WTC11 (cell line): ENCODE measurements around the gene RFTN1.

ENCODE experiments used
- ZNF263 ChIP-seq: sonication (generic); formaldehyde crosslinking; IDR thresholded peaks from 2 replicates; pipeline ENCODE4 v1.8.1; 2022; ENCODE audit warnings: low read depth, mild to moderate bottlenecking, moderate library complexity, missing genetic modification reagents
- TF ChIP-seq, protein P1 (sequence below): fragments of 200-600 bp; IDR thresholded peaks from 2 replicates; pipeline ENCODE4 v1.8.0; 2022; ENCODE audit warnings: antibody characterized with exemption
- TF ChIP-seq, protein P2 (sequence below): sonication (generic); formaldehyde crosslinking; IDR thresholded peaks from 2 replicates; pipeline ENCODE4 v1.8.1; 2023; ENCODE audit warnings: mild to moderate bottlenecking, missing genetic modification reagents, moderate library complexity
- TF ChIP-seq, protein P3 (sequence below): sonication (generic); formaldehyde crosslinking; conservative IDR thresholded peaks from 2 replicates; pipeline ENCODE4 v1.8.1; 2022; ENCODE audit warnings: mild to moderate bottlenecking, missing genetic modification reagents
- TF ChIP-seq, protein P4 (sequence below): sonication (generic); formaldehyde crosslinking; IDR thresholded peaks from 2 replicates; pipeline ENCODE4 v1.8.1; 2022; ENCODE audit warnings: missing genetic modification reagents, borderline replicate concordance

DNA sequence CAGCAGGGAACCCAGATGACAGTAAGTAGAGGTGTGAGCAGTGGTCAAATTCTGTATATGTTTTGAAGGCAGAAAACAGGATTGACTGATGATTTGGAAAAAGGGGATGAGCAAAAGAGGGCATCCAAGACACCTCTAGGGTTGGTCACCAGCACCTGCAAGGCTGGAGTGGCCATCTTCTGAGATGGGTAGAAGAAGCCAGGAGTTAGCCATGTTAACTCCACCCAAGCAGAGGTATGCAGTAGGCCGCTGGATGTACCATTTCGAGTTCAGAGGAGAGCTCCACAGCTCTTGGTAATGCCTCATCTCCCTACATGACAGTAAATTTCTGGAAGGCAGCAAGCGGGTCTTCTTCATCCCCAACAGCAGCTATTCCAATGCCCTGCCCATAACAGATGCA, 7.0 kb downstream of the RFTN1 start:
- TF ChIP-seq, protein P1, sequence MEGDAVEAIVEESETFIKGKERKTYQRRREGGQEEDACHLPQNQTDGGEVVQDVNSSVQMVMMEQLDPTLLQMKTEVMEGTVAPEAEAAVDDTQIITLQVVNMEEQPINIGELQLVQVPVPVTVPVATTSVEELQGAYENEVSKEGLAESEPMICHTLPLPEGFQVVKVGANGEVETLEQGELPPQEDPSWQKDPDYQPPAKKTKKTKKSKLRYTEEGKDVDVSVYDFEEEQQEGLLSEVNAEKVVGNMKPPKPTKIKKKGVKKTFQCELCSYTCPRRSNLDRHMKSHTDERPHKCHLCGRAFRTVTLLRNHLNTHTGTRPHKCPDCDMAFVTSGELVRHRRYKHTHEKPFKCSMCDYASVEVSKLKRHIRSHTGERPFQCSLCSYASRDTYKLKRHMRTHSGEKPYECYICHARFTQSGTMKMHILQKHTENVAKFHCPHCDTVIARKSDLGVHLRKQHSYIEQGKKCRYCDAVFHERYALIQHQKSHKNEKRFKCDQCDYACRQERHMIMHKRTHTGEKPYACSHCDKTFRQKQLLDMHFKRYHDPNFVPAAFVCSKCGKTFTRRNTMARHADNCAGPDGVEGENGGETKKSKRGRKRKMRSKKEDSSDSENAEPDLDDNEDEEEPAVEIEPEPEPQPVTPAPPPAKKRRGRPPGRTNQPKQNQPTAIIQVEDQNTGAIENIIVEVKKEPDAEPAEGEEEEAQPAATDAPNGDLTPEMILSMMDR, result no peak
- TF ChIP-seq, protein P2, sequence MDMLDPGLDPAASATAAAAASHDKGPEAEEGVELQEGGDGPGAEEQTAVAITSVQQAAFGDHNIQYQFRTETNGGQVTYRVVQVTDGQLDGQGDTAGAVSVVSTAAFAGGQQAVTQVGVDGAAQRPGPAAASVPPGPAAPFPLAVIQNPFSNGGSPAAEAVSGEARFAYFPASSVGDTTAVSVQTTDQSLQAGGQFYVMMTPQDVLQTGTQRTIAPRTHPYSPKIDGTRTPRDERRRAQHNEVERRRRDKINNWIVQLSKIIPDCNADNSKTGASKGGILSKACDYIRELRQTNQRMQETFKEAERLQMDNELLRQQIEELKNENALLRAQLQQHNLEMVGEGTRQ, result no peak
- no peak for TF ChIP-seq ZNF263
- TF ChIP-seq, protein P3, sequence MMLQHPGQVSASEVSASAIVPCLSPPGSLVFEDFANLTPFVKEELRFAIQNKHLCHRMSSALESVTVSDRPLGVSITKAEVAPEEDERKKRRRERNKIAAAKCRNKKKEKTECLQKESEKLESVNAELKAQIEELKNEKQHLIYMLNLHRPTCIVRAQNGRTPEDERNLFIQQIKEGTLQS, result no peak
- TF ChIP-seq, protein P4, sequence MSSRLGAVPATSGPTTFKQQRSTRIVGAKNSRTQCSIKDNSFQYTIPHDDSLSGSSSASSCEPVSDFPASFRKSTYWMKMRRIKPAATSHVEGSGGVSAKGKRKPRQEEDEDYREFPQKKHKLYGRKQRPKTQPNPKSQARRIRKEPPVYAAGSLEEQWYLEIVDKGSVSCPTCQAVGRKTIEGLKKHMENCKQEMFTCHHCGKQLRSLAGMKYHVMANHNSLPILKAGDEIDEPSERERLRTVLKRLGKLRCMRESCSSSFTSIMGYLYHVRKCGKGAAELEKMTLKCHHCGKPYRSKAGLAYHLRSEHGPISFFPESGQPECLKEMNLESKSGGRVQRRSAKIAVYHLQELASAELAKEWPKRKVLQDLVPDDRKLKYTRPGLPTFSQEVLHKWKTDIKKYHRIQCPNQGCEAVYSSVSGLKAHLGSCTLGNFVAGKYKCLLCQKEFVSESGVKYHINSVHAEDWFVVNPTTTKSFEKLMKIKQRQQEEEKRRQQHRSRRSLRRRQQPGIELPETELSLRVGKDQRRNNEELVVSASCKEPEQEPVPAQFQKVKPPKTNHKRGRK, result no peak
